VCaP (cell line): ENCODE results near the gene ZBTB37.
A peak's percentile ranks its signal among the peaks of the same experiment; 100 is the strongest.
"Not testable (repeated sequence)": the region's sequence is repeated elsewhere in the genome, so short reads cannot be mapped to it uniquely, and the experiment has no call there.

ENCODE experiments used
- H3K27ac ChIP-seq: fragments of 450-650 bp; 2 replicates; pipeline ENCODE4 v1.5.1; 2017
- CTCF ChIP-seq: fragments of 450-650 bp; conservative IDR thresholded peaks from 2 replicates; pipeline ENCODE4 v1.5.1; 2017; ENCODE audit warnings: mild to moderate bottlenecking, moderate library complexity

ZBTB37 gene

GRCh38 chr1:173867753-173868265, 371 bp upstream of the ZBTB37 start, which contains the start of gene GAS5:
Gene GAS5 (minus strand): TSS chr1:173867989.
- TF ChIP-seq CTCF: no peak
- peak within 1 kb of the TSS; percentile 93 for H3K27ac ChIP-seq

- no peak for TF ChIP-seq CTCF
- H3K27ac ChIP-seq: peak overlapping the region; percentile 93
These were observed 810 bp downstream of the ZBTB37 start for GRCh38 chr1:173869021-173869359.

- peak overlapping the region; percentile 93; the same call in 1 of the 2 replicates for H3K27ac ChIP-seq
- TF ChIP-seq CTCF: no peak
These were observed 2.3 kb downstream of the ZBTB37 start for GRCh38 chr1:173870252-173871075.

GRCh38 chr1:173871091-173871490, 2.9 kb downstream of the ZBTB37 start:
- TF ChIP-seq CTCF: no peak
- H3K27ac ChIP-seq: no peak overlapping the region

- TF ChIP-seq CTCF: no peak
- H3K27ac ChIP-seq: no peak overlapping the region
These were observed 3.3 kb downstream of the ZBTB37 start for GRCh38 chr1:173871500-173871899.

GRCh38 chr1:173876732-173877131, 8.6 kb downstream of the ZBTB37 start:
- no peak for TF ChIP-seq CTCF
- no peak overlapping the region for H3K27ac ChIP-seq

- TF ChIP-seq CTCF: no peak
- H3K27ac ChIP-seq: no peak overlapping the region
These were observed 10.1 kb downstream of the ZBTB37 start for GRCh38 chr1:173878251-173878650.

- not testable (repeated sequence) for H3K27ac ChIP-seq
These were observed 12.9 kb downstream of the ZBTB37 start for GRCh38 chr1:173881117-173881516.
